ENCODE results near the gene IFITM2.
"Not testable (repeated sequence)": the region's sequence is repeated elsewhere in the genome, so short reads cannot be mapped to it uniquely, and the experiment has no call there.

Gene IFITM2

DNA sequence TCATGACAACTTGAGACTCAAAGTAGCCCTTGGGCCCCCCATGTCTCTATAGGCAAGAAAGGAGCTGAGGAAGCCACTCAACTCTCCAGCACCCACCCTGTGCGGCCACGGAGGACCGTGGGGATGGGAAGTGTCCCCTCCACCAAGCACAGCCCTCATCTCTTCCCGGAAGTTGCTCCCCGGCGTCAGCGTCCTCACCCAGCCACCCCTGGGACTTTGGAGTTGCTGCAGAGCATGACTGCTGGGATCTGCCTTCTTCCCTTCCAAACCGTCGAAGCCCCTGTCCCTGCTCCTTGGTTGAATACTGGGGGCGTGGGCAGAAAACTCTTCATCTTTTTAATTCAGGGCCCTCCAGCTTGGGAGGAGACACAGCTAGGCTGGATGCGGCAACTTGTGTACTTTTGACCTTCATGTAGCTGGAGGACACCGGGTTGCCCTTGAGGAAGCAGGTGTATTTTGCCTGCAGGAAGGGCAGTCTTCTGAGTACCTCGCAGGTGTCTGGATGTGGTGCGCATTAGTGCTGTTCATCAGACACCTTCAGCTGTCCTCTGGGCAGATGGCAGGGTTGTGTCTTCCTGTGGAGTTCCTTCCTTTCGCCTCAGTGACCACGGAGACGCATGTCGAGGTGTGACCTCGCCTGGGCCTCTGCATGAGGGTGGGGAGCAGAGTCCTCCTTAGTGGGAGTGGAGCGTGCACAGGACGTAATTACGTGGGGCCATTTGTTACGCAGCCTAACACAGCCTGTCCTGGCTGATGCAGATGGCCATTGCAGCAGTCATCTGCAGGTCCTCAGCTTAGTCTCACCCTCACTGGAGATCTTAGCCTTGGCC, 25.2 kb downstream of the IFITM2 start:
- H3K4me1 ChIP-seq (ENCODE audit: control insufficient read depth, insufficient read depth, low read depth, low read length), result peaks cover 16% of the 10 kb centered on the region
- no peak overlapping the region for H3K23ac ChIP-seq (ENCODE audit: low read length in 2 of 2)
- H3K4ac ChIP-seq (ENCODE audit: low read depth in 1 of 2, low read length in 2 of 2), result no peak overlapping the region
- H3K4me3 ChIP-seq (ENCODE audit: insufficient read depth in 1 of 2, low read depth in 1 of 2, low read length in 2 of 2), result no peak overlapping the region
- no peaks in the 10 kb centered on the region for H3K36me3 ChIP-seq (ENCODE audit: control insufficient read depth in 1 of 2, insufficient read depth in 2 of 2, low read depth in 1 of 2, low read length in 2 of 2)
- H3K27ac ChIP-seq (ENCODE audit: low read length, poor library complexity, severe bottlenecking), result no peak overlapping the region
- no peak overlapping the region for H2BK15ac ChIP-seq (ENCODE audit: low read depth, poor library complexity, severe bottlenecking)
- H3K79me1 ChIP-seq (replicated peaks; ENCODE audit: low read length, poor library complexity, severe bottlenecking), result no peaks in the 10 kb centered on the region
- H4K91ac ChIP-seq (ENCODE audit: low read length), result peak overlapping the region; percentile 74
- H2AFZ ChIP-seq (ENCODE audit: low read depth, low read length), result no peak overlapping the region
- no peak overlapping the region for H3K14ac ChIP-seq (ENCODE audit: low read length in 2 of 2)
- no peak overlapping the region for H3K9ac ChIP-seq (ENCODE audit: low read length)
- H2BK120ac ChIP-seq (ENCODE audit: low read depth, low read length), result no peak overlapping the region
- H2BK12ac ChIP-seq (ENCODE audit: low read length in 2 of 2), result peak overlapping the region in 1 of 2 experiments; percentile 47
- WGBS, result 97% methylated on average over 23 of the region's 23 CpGs
- H3K27me3 ChIP-seq (ENCODE audit: control insufficient read depth in 1 of 2, insufficient read depth in 1 of 2, low read length in 2 of 2), result no peaks in the 10 kb centered on the region
- no peak overlapping the region for H2BK5ac ChIP-seq (ENCODE audit: low read depth, low read length, poor library complexity, severe bottlenecking)
- no peak for DNase-seq
- no peaks in the 10 kb centered on the region for H3K9me3 ChIP-seq (ENCODE audit: control insufficient read depth, low read length)
- no peak overlapping the region for H3K18ac ChIP-seq (ENCODE audit: low read depth in 1 of 2, low read length in 2 of 2)
- no peak overlapping the region for H4K8ac ChIP-seq (ENCODE audit: low read length)
- H2AK5ac ChIP-seq (ENCODE audit: low read length, severe bottlenecking), result no peak overlapping the region
- no peak overlapping the region for H3K4me2 ChIP-seq (ENCODE audit: low read length, poor library complexity, severe bottlenecking)

DNA sequence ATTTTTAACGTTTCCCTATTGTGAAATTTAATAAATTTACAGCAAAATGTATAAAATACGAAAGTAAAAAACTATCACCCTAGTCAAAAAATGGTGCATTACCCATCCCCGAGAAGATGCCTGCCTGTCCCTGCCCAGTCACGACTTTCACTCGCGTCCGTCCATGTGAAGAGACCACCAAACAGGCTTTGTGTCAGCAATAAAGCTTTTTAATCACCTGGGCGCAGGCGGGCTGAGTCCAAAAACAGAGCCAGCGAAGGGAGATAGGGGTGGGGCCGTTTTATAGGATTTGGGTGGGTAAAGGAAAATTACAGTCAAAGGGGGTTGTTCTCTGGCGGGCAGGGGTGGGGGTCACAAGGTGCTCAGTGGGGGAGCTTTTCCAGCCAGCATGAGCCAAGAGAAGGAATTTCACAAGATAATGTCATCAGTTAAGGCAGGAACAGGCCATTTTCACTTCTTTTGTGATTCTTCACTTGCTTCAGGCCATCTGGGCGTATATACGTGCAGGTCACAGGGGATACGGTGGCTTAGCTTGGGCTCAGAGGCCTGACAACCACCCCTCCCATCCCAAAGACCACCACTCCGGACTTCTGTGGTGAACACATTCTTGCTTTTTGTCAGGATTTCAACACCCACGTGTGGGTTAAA, 26.1 kb downstream of the IFITM2 start:
- H3K4me2 ChIP-seq (ENCODE audit: low read length, poor library complexity, severe bottlenecking); H2BK5ac ChIP-seq (ENCODE audit: low read depth, low read length, poor library complexity, severe bottlenecking); H4K8ac ChIP-seq (ENCODE audit: low read length); H3K4me3 ChIP-seq (ENCODE audit: insufficient read depth in 1 of 2, low read depth in 1 of 2, low read length in 2 of 2); H4K91ac ChIP-seq (ENCODE audit: low read length); H3K23ac ChIP-seq (ENCODE audit: low read length in 2 of 2); H3K27me3 ChIP-seq (ENCODE audit: control insufficient read depth in 1 of 2, insufficient read depth in 1 of 2, low read length in 2 of 2); H3K9me3 ChIP-seq (ENCODE audit: control insufficient read depth, low read length); H2BK120ac ChIP-seq (ENCODE audit: low read depth, low read length); H2AK5ac ChIP-seq (ENCODE audit: low read length, severe bottlenecking); DNase-seq; H3K14ac ChIP-seq (ENCODE audit: low read length in 2 of 2); H3K36me3 ChIP-seq (ENCODE audit: control insufficient read depth in 1 of 2, insufficient read depth in 2 of 2, low read depth in 1 of 2, low read length in 2 of 2); H3K9ac ChIP-seq (ENCODE audit: low read length); H3K79me1 ChIP-seq (replicated peaks; ENCODE audit: low read length, poor library complexity, severe bottlenecking); H3K27ac ChIP-seq (ENCODE audit: low read length, poor library complexity, severe bottlenecking): not testable (repeated sequence)
- Histone ChIP-seq H3K4me1 (ENCODE audit: control insufficient read depth, insufficient read depth, low read depth, low read length) (peaks cover 13% of the 10 kb centered on the region), H3K18ac (ENCODE audit: low read depth in 1 of 2, low read length in 2 of 2) (peak overlapping the region in 1 of 2 experiments; percentile 27), H3K4ac (ENCODE audit: low read depth in 1 of 2, low read length in 2 of 2) (peak overlapping the region; percentile 28 to 76), H2BK12ac (ENCODE audit: low read length in 2 of 2) (peak overlapping the region in 1 of 2 experiments; percentile 96), H2AFZ (ENCODE audit: low read depth, low read length) (peak overlapping the region; percentile 66), H2BK15ac (ENCODE audit: low read depth, poor library complexity, severe bottlenecking) (peak overlapping the region; percentile 21)
- 75% methylated on average over 16 of the region's 17 CpGs for WGBS

DNA sequence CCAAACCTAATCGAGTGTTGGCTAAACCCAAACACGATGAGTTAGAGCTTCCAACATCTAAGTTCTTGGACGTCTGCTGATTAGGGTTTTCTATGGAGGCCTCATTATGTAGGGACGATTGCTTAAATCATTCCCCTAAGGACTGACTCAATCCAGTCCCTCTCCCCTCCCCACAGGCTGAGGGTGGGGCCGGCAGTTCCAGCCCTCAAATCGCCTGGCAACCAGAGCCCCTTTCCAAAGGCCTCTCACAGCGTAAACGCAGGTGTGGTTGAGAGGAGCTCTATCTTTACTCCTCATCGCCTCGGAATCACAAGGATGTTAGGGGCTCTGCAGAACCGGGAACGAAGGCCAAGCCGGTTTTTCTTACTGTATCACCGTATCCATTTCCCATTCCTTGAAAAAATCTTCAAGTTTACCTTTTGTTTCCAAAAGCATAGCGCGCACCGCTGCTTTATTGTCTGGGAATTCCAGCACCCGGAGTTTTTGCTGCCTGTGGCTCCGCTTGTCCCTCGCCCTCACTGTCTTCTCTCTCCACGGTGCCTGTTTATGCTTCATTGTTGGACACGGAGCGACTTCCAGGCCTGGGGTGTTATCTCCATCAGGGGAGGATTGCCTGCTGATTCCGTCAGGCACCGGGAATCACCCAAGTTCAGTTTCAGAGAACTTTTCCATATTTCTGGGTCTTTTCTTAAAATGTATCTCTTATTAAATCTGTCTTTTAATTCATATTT, 26.8 kb downstream of the IFITM2 start:
- peak overlapping the region; percentile 30 for H2BK15ac ChIP-seq (ENCODE audit: low read depth, poor library complexity, severe bottlenecking)
- H3K23ac ChIP-seq (ENCODE audit: low read length in 2 of 2), result no peak overlapping the region
- H3K36me3 ChIP-seq (ENCODE audit: control insufficient read depth in 1 of 2, insufficient read depth in 2 of 2, low read depth in 1 of 2, low read length in 2 of 2), result no peaks in the 10 kb centered on the region
- H2AFZ ChIP-seq (ENCODE audit: low read depth, low read length), result peak overlapping the region; percentile 66
- no peak overlapping the region for H4K91ac ChIP-seq (ENCODE audit: low read length)
- H4K8ac ChIP-seq (ENCODE audit: low read length), result peak overlapping the region; percentile 59
- no peak overlapping the region for H2BK120ac ChIP-seq (ENCODE audit: low read depth, low read length)
- H3K79me1 ChIP-seq (replicated peaks; ENCODE audit: low read length, poor library complexity, severe bottlenecking), result no peaks in the 10 kb centered on the region
- H3K4me3 ChIP-seq (ENCODE audit: insufficient read depth in 1 of 2, low read depth in 1 of 2, low read length in 2 of 2), result peak overlapping the region in 1 of 2 experiments; percentile 16
- H3K18ac ChIP-seq (ENCODE audit: low read depth in 1 of 2, low read length in 2 of 2), result peak overlapping the region; percentile 37 to 67
- H3K9ac ChIP-seq (ENCODE audit: low read length), result peak overlapping the region; percentile 20
- no peaks in the 10 kb centered on the region for H3K9me3 ChIP-seq (ENCODE audit: control insufficient read depth, low read length)
- H3K27ac ChIP-seq (ENCODE audit: low read length, poor library complexity, severe bottlenecking), result no peak overlapping the region
- H3K4me2 ChIP-seq (ENCODE audit: low read length, poor library complexity, severe bottlenecking), result no peak overlapping the region
- H3K14ac ChIP-seq (ENCODE audit: low read length in 2 of 2), result no peak overlapping the region
- WGBS, result 28% methylated on average over 24 of the region's 25 CpGs
- H2AK5ac ChIP-seq (ENCODE audit: low read length, severe bottlenecking), result peak overlapping the region; percentile 36
- no peaks in the 10 kb centered on the region for H3K27me3 ChIP-seq (ENCODE audit: control insufficient read depth in 1 of 2, insufficient read depth in 1 of 2, low read length in 2 of 2)
- peak overlapping the region; percentile 28 to 76 for H3K4ac ChIP-seq (ENCODE audit: low read depth in 1 of 2, low read length in 2 of 2)
- H2BK5ac ChIP-seq (ENCODE audit: low read depth, low read length, poor library complexity, severe bottlenecking), result no peak overlapping the region
- peak; percentile 25 for DNase-seq
- H2BK12ac ChIP-seq (ENCODE audit: low read length in 2 of 2), result peak overlapping the region in 1 of 2 experiments; percentile 96
- H3K4me1 ChIP-seq (ENCODE audit: control insufficient read depth, insufficient read depth, low read depth, low read length), result peaks cover 13% of the 10 kb centered on the region
